Measurements from ENCODE around the gene BDH1.

BDH1 gene

GRCh38 chr3:197472151-197472550 lies 83.6 kb downstream of the BDH1 start:
- H3F3A ChIP-seq (ENCODE audit: insufficient read depth, low read length) = no peaks in the 10 kb centered on the region
- H3K9ac ChIP-seq (ENCODE audit: low read length) = no peak overlapping the region
- no peak overlapping the region for H3K4me3 ChIP-seq (ENCODE audit: low read length)
- no peaks in the 10 kb centered on the region for H3K79me2 ChIP-seq (ENCODE audit: low read length)
- H3K4me2 ChIP-seq (ENCODE audit: low read depth, low read length) = no peak overlapping the region
- H3K4me1 ChIP-seq (ENCODE audit: low read length) = no peaks in the 10 kb centered on the region
- H3K9me2 ChIP-seq (replicated peaks; ENCODE audit: insufficient read depth, low read length) = no peaks in the 10 kb centered on the region
- H3K27me3 ChIP-seq (replicated peaks; ENCODE audit: insufficient read depth, low read length) = no peaks in the 10 kb centered on the region
- no peak overlapping the region for H3K27ac ChIP-seq (ENCODE audit: low read length)
- H4K20me1 ChIP-seq (ENCODE audit: insufficient read depth, low read length) = no peaks in the 10 kb centered on the region
- no peaks in the 10 kb centered on the region for H3K9me3 ChIP-seq (replicated peaks; ENCODE audit: insufficient read depth, low read length)
- no peak overlapping the region for H2AFZ ChIP-seq (ENCODE audit: low read length)
- DNase-seq = no peak
- H3K36me3 ChIP-seq (replicated peaks; ENCODE audit: insufficient read depth, low read length) = no peaks in the 10 kb centered on the region
- TF ChIP-seq EZH2 (optimal IDR thresholded peaks at IDR 0.05; ENCODE audit: low read depth, low read length) = no peak
- TF ChIP-seq CTCF (IDR thresholded peaks at IDR 0.05; ENCODE audit: low read length) = no peak
- no peak for TF ChIP-seq EZH2phosphoT487 (IDR thresholded peaks at IDR 0.05; ENCODE audit: low read length)

GRCh38 chr3:197471221-197472010 lies 84.4 kb downstream of the BDH1 start:
- no peaks in the 10 kb centered on the region for H3K9me2 ChIP-seq (replicated peaks; ENCODE audit: insufficient read depth, low read length)
- H4K20me1 ChIP-seq (ENCODE audit: insufficient read depth, low read length) = no peaks in the 10 kb centered on the region
- no peak for DNase-seq
- H3K9ac ChIP-seq (ENCODE audit: low read length) = no peak overlapping the region
- no peaks in the 10 kb centered on the region for H3K36me3 ChIP-seq (replicated peaks; ENCODE audit: insufficient read depth, low read length)
- no peaks in the 10 kb centered on the region for H3K4me1 ChIP-seq (ENCODE audit: low read length)
- H3K79me2 ChIP-seq (ENCODE audit: low read length) = no peaks in the 10 kb centered on the region
- no peaks in the 10 kb centered on the region for H3K9me3 ChIP-seq (replicated peaks; ENCODE audit: insufficient read depth, low read length)
- no peak overlapping the region for H3K4me3 ChIP-seq (ENCODE audit: low read length)
- no peaks in the 10 kb centered on the region for H3F3A ChIP-seq (ENCODE audit: insufficient read depth, low read length)
- H3K4me2 ChIP-seq (ENCODE audit: low read depth, low read length) = no peak overlapping the region
- no peak for TF ChIP-seq EZH2phosphoT487 (IDR thresholded peaks at IDR 0.05; ENCODE audit: low read length)
- no peak for TF ChIP-seq EZH2 (optimal IDR thresholded peaks at IDR 0.05; ENCODE audit: low read depth, low read length)
- TF ChIP-seq CTCF (IDR thresholded peaks at IDR 0.05; ENCODE audit: low read length) = no peak
- H3K27me3 ChIP-seq (replicated peaks; ENCODE audit: insufficient read depth, low read length) = no peaks in the 10 kb centered on the region
- H3K27ac ChIP-seq (ENCODE audit: low read length) = no peak overlapping the region
- no peak overlapping the region for H2AFZ ChIP-seq (ENCODE audit: low read length)

- no peaks in the 10 kb centered on the region for H3K9me2 ChIP-seq (replicated peaks; ENCODE audit: insufficient read depth, low read length)
- H2AFZ ChIP-seq (ENCODE audit: low read length) = no peak overlapping the region
- TF ChIP-seq CTCF (IDR thresholded peaks at IDR 0.05; ENCODE audit: low read length) (no peak), EZH2phosphoT487 (IDR thresholded peaks at IDR 0.05; ENCODE audit: low read length) (no peak)
- no peak overlapping the region for H3K4me2 ChIP-seq (ENCODE audit: low read depth, low read length)
- H3K4me1 ChIP-seq (ENCODE audit: low read length) = no peaks in the 10 kb centered on the region
- no peak overlapping the region for H3K9ac ChIP-seq (ENCODE audit: low read length)
- H3K4me3 ChIP-seq (ENCODE audit: low read length) = no peak overlapping the region
- H3K36me3 ChIP-seq (replicated peaks; ENCODE audit: insufficient read depth, low read length) = no peaks in the 10 kb centered on the region
- H3K79me2 ChIP-seq (ENCODE audit: low read length) = no peaks in the 10 kb centered on the region
- no peak for DNase-seq
- no peaks in the 10 kb centered on the region for H3K27me3 ChIP-seq (replicated peaks; ENCODE audit: insufficient read depth, low read length)
- H4K20me1 ChIP-seq (ENCODE audit: insufficient read depth, low read length) = no peaks in the 10 kb centered on the region
- no peaks in the 10 kb centered on the region for H3F3A ChIP-seq (ENCODE audit: insufficient read depth, low read length)
- no peak overlapping the region for H3K27ac ChIP-seq (ENCODE audit: low read length)
- no peaks in the 10 kb centered on the region for H3K9me3 ChIP-seq (replicated peaks; ENCODE audit: insufficient read depth, low read length)
Observed at GRCh38 chr3:197468866-197469382, 86.8 kb downstream of the BDH1 start.

All from MM.1S (cell line).